Liver (tissue), 9 donors: ENCODE data around the gene UBE3C. TPM values are rescaled to one million over a fixed set of nuclear protein-coding genes. Genes with fewer than 3 reads are reported as not detected.
"Not testable (repeated sequence)": the region's sequence is repeated elsewhere in the genome, so short reads cannot be mapped to it uniquely, and the experiment has no call there.

Experiments used
- DNase-seq: peaks from one replicate; pipeline ENCODE4 v3.0.0-alpha.2; 2017; ENCODE audit warnings: low spot score
- H3K27ac ChIP-seq, 2 donors: one replicate each; pipeline ENCODE4 v1.7.0; 2013; ENCODE audit warnings: inconsistent platforms in 2 of 2, low read length in 2 of 2, control low read depth in 1 of 2, low read depth in 1 of 2, mild to moderate bottlenecking in 1 of 2
- H3K27me3 ChIP-seq, 4 donors: one replicate each; pipeline versions ENCODE4 v1.6.1 to v1.7.0; 2013; ENCODE audit warnings: low read length in 3 of 4, inconsistent platforms in 1 of 4, mild to moderate bottlenecking in 1 of 4, moderate library complexity in 1 of 4; ENCODE audit not compliant: control insufficient read depth in 4 of 4, insufficient read depth in 4 of 4
- H3K36me3 ChIP-seq, 4 donors: one replicate each; pipeline versions ENCODE4 v1.6.1 to v1.7.0; 2013; ENCODE audit warnings: low read length in 3 of 4, mild to moderate bottlenecking in 3 of 4, low read depth in 1 of 4, moderate library complexity in 1 of 4; ENCODE audit not compliant: control insufficient read depth in 4 of 4, insufficient read depth in 3 of 4
- H3K4me1 ChIP-seq, 4 donors: one replicate each; pipeline versions ENCODE4 v1.6.1 to v1.7.0; 2013; ENCODE audit warnings: low read length in 3 of 4, mild to moderate bottlenecking in 3 of 4, moderate library complexity in 1 of 4; ENCODE audit not compliant: control insufficient read depth in 4 of 4, insufficient read depth in 4 of 4
- H3K4me3 ChIP-seq, 3 donors: one replicate each; pipeline versions ENCODE4 v1.6.1 to v1.7.0; 2013; ENCODE audit warnings: low read length in 3 of 3, control low read depth in 1 of 3, low read depth in 1 of 3, mild to moderate bottlenecking in 1 of 3
- H3K9ac ChIP-seq, 2 donors: one replicate each; pipeline ENCODE4 v1.7.0; 2013; ENCODE audit warnings: low read length in 2 of 2, mild to moderate bottlenecking in 2 of 2, moderate library complexity in 2 of 2, control low read depth in 1 of 2, low read depth in 1 of 2
- H3K9me3 ChIP-seq, 4 donors: one replicate each; pipeline versions ENCODE4 v1.6.1 to v1.7.0; 2013; ENCODE audit warnings: low read length in 3 of 4; ENCODE audit not compliant: control insufficient read depth in 4 of 4
- FOXA1 ChIP-seq: IDR thresholded peaks from 2 replicates; pipeline ENCODE4 v1.6.1; 2016; ENCODE audit warnings: antibody characterized with exemption
- FOXA2 ChIP-seq: IDR thresholded peaks from 2 replicates; pipeline ENCODE4 v1.6.1; 2016; ENCODE audit warnings: antibody characterized with exemption
- RAD21 ChIP-seq, 2 donors: IDR thresholded peaks; 2 replicates each; pipeline ENCODE4 v1.6.1; 2016; ENCODE audit warnings: antibody characterized with exemption in 2 of 2, mild to moderate bottlenecking in 2 of 2
- RXRA ChIP-seq, 2 donors: IDR thresholded peaks; 2 replicates each; pipeline ENCODE4 v1.6.1; 2017 to 2018; ENCODE audit warnings: antibody characterized with exemption in 2 of 2, mild to moderate bottlenecking in 1 of 2
- SP1 ChIP-seq: IDR thresholded peaks from 2 replicates; pipeline ENCODE4 v1.6.1; 2018; ENCODE audit warnings: antibody characterized with exemption, mild to moderate bottlenecking
- TAF1 ChIP-seq: conservative IDR thresholded peaks from 2 replicates; pipeline ENCODE4 v1.6.1; 2016; ENCODE audit warnings: antibody characterized with exemption, mild to moderate bottlenecking
- YY1 ChIP-seq: IDR thresholded peaks from 2 replicates; pipeline ENCODE4 v1.6.1; 2016; ENCODE audit warnings: antibody characterized with exemption, mild to moderate bottlenecking
- WGBS: extraction: QIAGEN DNeasy Blood & Tissue Kit; methylation state at CpG from one replicate; pipeline ENCODE4 v1.1.7; 2013; 5-methylcytosine and 5-hydroxymethylcytosine counted together
- polyA plus RNA-seq, 2 donors: library from polyadenylated mRNA; stranded (reverse) in 1 of 2; unstranded in 1 of 2; fragments of 200-250 nt in 1 of 2; fragments of >200 nt in 1 of 2; fragmentation: Nextera tagmentation in 1 of 2; extraction: Ambion mirVana in 1 of 2; gene quantifications; one replicate each; pipeline versions ENCODE4 v1.2.1 to v1.2.3, GENCODE V29; 2013 to 2015
- total RNA-seq, 2 donors: library from RNA; depleted of rRNA; stranded (reverse); fragments of >200 nt; gene quantifications; one replicate each; pipeline ENCODE4 v1.2.3, GENCODE V29; 2014
- TF ChIP-seq, protein P1 (sequence below): IDR thresholded peaks from 2 replicates; pipeline ENCODE4 v1.6.1; 2016; ENCODE audit warnings: antibody characterized with exemption
- TF ChIP-seq, protein P2 (sequence below): IDR thresholded peaks from 2 replicates; pipeline ENCODE4 v1.6.1; 2016; ENCODE audit warnings: antibody characterized with exemption
- TF ChIP-seq, protein P3 (sequence below): IDR thresholded peaks from 2 replicates; pipeline ENCODE4 v1.6.1; 2016; ENCODE audit warnings: antibody characterized with exemption, mild to moderate bottlenecking
- donor health status: healthy.
- donor health status: healthy.
- donor health status: healthy.
- donor health status: healthy.
- donor health status: healthy.

Gene UBE3C
- total and polyA plus RNA-seq, 4 donors: 10.3 to 61.8 (median 33.9) TPM

DNA sequence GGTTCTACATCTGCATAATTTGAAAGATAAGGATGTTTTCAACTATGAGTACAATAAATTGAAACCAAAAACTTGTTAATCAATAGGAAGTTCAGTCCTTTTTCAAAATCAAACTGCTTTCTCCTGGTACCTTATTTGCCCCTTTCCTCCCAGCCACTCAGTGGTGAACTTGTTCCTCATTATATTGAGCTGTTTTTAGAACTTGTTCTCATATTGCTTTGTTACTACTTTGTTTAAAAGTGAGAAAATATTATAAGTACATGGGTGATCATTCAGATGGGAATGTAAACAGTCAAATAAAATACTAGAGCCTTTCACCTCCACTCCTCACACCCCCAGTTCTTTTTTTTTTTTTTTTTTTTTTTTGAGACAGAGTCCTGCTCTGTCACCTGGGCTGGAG, 17.2 kb downstream of the UBE3C start:
- TF ChIP-seq, protein P1, sequence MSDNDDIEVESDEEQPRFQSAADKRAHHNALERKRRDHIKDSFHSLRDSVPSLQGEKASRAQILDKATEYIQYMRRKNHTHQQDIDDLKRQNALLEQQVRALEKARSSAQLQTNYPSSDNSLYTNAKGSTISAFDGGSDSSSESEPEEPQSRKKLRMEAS: no peak
- TF ChIP-seq TAF1: no peak
- TF ChIP-seq, protein P2, sequence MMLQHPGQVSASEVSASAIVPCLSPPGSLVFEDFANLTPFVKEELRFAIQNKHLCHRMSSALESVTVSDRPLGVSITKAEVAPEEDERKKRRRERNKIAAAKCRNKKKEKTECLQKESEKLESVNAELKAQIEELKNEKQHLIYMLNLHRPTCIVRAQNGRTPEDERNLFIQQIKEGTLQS: no peak

DNA sequence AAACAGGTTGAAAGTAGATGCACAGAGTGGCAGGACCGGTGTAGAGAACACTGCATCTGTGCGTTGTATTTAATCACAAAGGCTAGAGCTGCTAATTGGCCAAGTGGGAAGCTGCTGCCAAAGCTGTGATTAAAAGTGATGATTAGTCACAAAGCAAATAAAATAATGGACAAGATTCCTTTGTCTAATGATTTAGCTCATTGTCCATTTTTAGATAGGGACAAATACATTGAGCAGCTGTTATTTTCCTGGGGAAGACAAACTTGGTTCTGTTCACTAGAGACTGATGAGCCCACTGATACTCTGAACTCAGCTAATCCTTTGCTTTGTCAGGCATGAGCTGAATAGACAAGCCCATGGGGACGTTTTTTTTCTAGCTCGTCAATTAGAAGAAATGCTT, 19.7 kb downstream of the UBE3C start:
- 82% methylated on average over 4 of the region's 4 CpGs for WGBS

More for the DNA sequence above, 17.2 kb downstream of the UBE3C start:
- Histone ChIP-seq H3K27ac (no peak overlapping the region), H3K9ac (no peak overlapping the region), H3K4me3 (no peak overlapping the region), H3K4me1 (peaks cover 0 to 11% (median 2%) of the 10 kb centered on the region in 4 donors), H3K27me3 (no peaks in the 10 kb centered on the region), H3K9me3 (no peaks in the 10 kb centered on the region), H3K36me3 (peaks cover 0 to 1% (median 0%) of the 10 kb centered on the region in 4 donors)
- no peak for DNase-seq

DNA sequence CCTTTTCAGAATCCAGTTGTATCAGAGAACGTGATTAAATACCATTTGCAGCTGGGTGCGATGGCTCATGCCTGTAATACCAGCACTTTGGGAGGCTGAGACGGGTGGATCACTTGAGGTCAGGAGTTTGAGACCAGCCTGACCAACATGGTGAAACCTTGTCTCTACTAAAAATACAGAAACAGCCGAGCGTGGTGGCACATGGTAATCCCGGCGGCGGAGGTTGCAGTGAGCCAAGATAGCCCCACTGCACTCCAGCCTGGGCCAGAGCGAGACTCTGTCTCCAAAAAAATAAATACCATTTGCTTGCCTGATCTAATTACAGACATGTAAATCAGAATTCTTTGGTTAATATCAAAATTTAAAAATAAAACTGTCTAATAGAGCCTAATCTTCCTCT, 20.8 kb downstream of the UBE3C start:
- 96% methylated on average over 9 of the region's 9 CpGs for WGBS
- H3K4me3 ChIP-seq: not testable (repeated sequence)

More for the DNA sequence above, 19.7 kb downstream of the UBE3C start:
- DNase-seq: no peak
- TF ChIP-seq TAF1 (no peak), RAD21 (IDR thresholded peaks at IDR 0.05) (no peak), RXRA (IDR thresholded peaks at IDR 0.05) (no peak), SP1 (no peak), YY1 (no peak), FOXA1 (no peak), FOXA2 (no peak)
- TF ChIP-seq, protein P3, sequence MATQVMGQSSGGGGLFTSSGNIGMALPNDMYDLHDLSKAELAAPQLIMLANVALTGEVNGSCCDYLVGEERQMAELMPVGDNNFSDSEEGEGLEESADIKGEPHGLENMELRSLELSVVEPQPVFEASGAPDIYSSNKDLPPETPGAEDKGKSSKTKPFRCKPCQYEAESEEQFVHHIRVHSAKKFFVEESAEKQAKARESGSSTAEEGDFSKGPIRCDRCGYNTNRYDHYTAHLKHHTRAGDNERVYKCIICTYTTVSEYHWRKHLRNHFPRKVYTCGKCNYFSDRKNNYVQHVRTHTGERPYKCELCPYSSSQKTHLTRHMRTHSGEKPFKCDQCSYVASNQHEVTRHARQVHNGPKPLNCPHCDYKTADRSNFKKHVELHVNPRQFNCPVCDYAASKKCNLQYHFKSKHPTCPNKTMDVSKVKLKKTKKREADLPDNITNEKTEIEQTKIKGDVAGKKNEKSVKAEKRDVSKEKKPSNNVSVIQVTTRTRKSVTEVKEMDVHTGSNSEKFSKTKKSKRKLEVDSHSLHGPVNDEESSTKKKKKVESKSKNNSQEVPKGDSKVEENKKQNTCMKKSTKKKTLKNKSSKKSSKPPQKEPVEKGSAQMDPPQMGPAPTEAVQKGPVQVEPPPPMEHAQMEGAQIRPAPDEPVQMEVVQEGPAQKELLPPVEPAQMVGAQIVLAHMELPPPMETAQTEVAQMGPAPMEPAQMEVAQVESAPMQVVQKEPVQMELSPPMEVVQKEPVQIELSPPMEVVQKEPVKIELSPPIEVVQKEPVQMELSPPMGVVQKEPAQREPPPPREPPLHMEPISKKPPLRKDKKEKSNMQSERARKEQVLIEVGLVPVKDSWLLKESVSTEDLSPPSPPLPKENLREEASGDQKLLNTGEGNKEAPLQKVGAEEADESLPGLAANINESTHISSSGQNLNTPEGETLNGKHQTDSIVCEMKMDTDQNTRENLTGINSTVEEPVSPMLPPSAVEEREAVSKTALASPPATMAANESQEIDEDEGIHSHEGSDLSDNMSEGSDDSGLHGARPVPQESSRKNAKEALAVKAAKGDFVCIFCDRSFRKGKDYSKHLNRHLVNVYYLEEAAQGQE: no peak
- TF ChIP-seq, protein P2: no peak
- H3K27me3 ChIP-seq: no peaks in the 10 kb centered on the region
- H3K9ac ChIP-seq: no peak overlapping the region
- no peaks in the 10 kb centered on the region for H3K9me3 ChIP-seq
- no peak overlapping the region for H3K4me3 ChIP-seq
- peaks cover 0 to 1% (median 0%) of the 10 kb centered on the region in 4 donors for H3K36me3 ChIP-seq
- peaks cover 0 to 3% (median 1%) of the 10 kb centered on the region in 4 donors for H3K4me1 ChIP-seq
- no peak overlapping the region for H3K27ac ChIP-seq

More for the DNA sequence above, 20.8 kb downstream of the UBE3C start:
- not testable (repeated sequence) for H3K9me3 ChIP-seq, H3K9ac ChIP-seq, DNase-seq, H3K27ac ChIP-seq, H3K27me3 ChIP-seq, H3K4me1 ChIP-seq, H3K36me3 ChIP-seq
